DND-41 (cell line): ENCODE data around the gene PITX1.

ENCODE experiments used
- ATAC-seq: fragments of 200-7000 bp; cut with Tn5 transposase; 3 replicates; pipeline ENCODE4 v1.9.1; 2021; ENCODE audit warnings: low read depth; ENCODE audit not compliant: insufficient read depth
- DNase-seq: peaks from one replicate; pipeline ENCODE4 v3.0.0-alpha.2; 2020
- H2AFZ ChIP-seq: 2 replicates; pipeline ENCODE4 v1.6.0; 2012; ENCODE audit warnings: low read depth, low read length
- H3K27ac ChIP-seq: 2 replicates; pipeline ENCODE4 v1.5.1; 2012; ENCODE audit warnings: low read length, inconsistent platforms
- H3K27me3 ChIP-seq: fragments of 200-600 bp; sonication (generic); 2 replicates; pipeline ENCODE4 v1.6.0; 2012; ENCODE audit warnings: low read length, mild to moderate bottlenecking, inconsistent platforms; ENCODE audit not compliant: insufficient read depth, poor library complexity
- H3K36me3 ChIP-seq: 2 replicates; pipeline ENCODE4 v1.5.1; 2012; ENCODE audit warnings: low read length, inconsistent platforms; ENCODE audit not compliant: insufficient read depth
- H3K4me1 ChIP-seq: 2 replicates; pipeline ENCODE4 v1.5.1; 2012; ENCODE audit warnings: mild to moderate bottlenecking, low read length; ENCODE audit not compliant: insufficient read depth
- H3K4me2 ChIP-seq: 2 replicates; pipeline ENCODE4 v1.6.0; 2012; ENCODE audit warnings: mild to moderate bottlenecking, moderate library complexity, low read length, inconsistent platforms; ENCODE audit not compliant: insufficient read depth
- H3K4me3 ChIP-seq, 2 experiments: fragments of 200-600 bp in 1 of 2; shearing (Covaris generic) in 1 of 2; 2 replicates each; pipeline ENCODE4 v1.5.1; 2012 to 2016; ENCODE audit warnings: inconsistent platforms in 2 of 2, low read length in 2 of 2, mild to moderate bottlenecking in 2 of 2, low read depth in 1 of 2, moderate library complexity in 1 of 2
- H3K79me2 ChIP-seq: 2 replicates; pipeline ENCODE4 v1.6.0; 2012; ENCODE audit warnings: low read length, inconsistent platforms; ENCODE audit not compliant: insufficient read depth
- H3K9ac ChIP-seq: 2 replicates; pipeline ENCODE4 v1.6.0; 2012; ENCODE audit warnings: low read depth, mild to moderate bottlenecking, inconsistent platforms, low read length, moderate library complexity
- H3K9me3 ChIP-seq: 2 replicates; pipeline ENCODE4 v1.5.1; 2012; ENCODE audit warnings: low read length, moderate library complexity, mild to moderate bottlenecking, inconsistent platforms; ENCODE audit not compliant: insufficient read depth, severe bottlenecking
- H4K20me1 ChIP-seq: 2 replicates; pipeline ENCODE4 v1.6.0; 2012; ENCODE audit warnings: low read length; ENCODE audit not compliant: insufficient read depth
- CTCF ChIP-seq: IDR thresholded peaks from 2 replicates; pipeline ENCODE4 v1.5.1; 2012; ENCODE audit warnings: borderline replicate concordance, low read length, moderate library complexity, mild to moderate bottlenecking; ENCODE audit not compliant: poor library complexity, severe bottlenecking; ENCODE audit errors: extremely low read depth
- EZH2 ChIP-seq: IDR thresholded peaks from 3 replicates; pipeline ENCODE4 v1.6.1; 2012; ENCODE audit warnings: borderline replicate concordance, low read depth, mild to moderate bottlenecking, moderate library complexity, low read length, inconsistent platforms; ENCODE audit not compliant: severe bottlenecking

Gene PITX1

GRCh38 chr5:135037519-135038204, 3.6 kb upstream of the PITX1 start:
- Histone ChIP-seq H3K27ac (no peak overlapping the region), H3K4me2 (no peak overlapping the region), H3K9ac (no peak overlapping the region), H3K9me3 (no peaks in the 10 kb centered on the region), H3K4me3 (no peak overlapping the region), H3K4me1 (peaks cover 16% of the 10 kb centered on the region), H3K36me3 (no peaks in the 10 kb centered on the region; the same call in 1 of the 2 replicates), H3K79me2 (peaks cover 11% of the 10 kb centered on the region), H4K20me1 (no peaks in the 10 kb centered on the region), H2AFZ (no peak overlapping the region), H3K27me3 (no peaks in the 10 kb centered on the region)
- no peak for TF ChIP-seq CTCF
- no peak for TF ChIP-seq EZH2
- no peak for DNase-seq
- no peak for ATAC-seq

GRCh38 chr5:135036405-135036804, 2.4 kb upstream of the PITX1 start:
- Histone ChIP-seq H3K27me3 (no peaks in the 10 kb centered on the region), H3K4me2 (no peak overlapping the region), H3K4me3 (no peak overlapping the region), H4K20me1 (no peaks in the 10 kb centered on the region; the same call in 1 of the 2 replicates), H3K79me2 (peaks cover 23% of the 10 kb centered on the region), H3K9ac (no peak overlapping the region), H3K36me3 (no peaks in the 10 kb centered on the region; the same call in 1 of the 2 replicates), H2AFZ (no peak overlapping the region), H3K9me3 (no peaks in the 10 kb centered on the region), H3K27ac (no peak overlapping the region), H3K4me1 (peaks cover 28% of the 10 kb centered on the region)
- TF ChIP-seq CTCF, result no peak
- TF ChIP-seq EZH2, result no peak
- ATAC-seq (no peak), DNase-seq (no peak)

GRCh38 chr5:135035678-135036030, 1.6 kb upstream of the PITX1 start:
- Histone ChIP-seq H3K9ac (no peak overlapping the region), H3K4me1 (peaks cover 32% of the 10 kb centered on the region), H3K4me3 (no peak overlapping the region), H2AFZ (no peak overlapping the region), H3K27ac (no peak overlapping the region), H3K27me3 (no peaks in the 10 kb centered on the region), H3K4me2 (no peak overlapping the region), H3K36me3 (peaks cover 5% of the 10 kb centered on the region), H4K20me1 (peaks cover 5% of the 10 kb centered on the region; the same call in 1 of the 2 replicates), H3K9me3 (no peaks in the 10 kb centered on the region), H3K79me2 (peaks cover 28% of the 10 kb centered on the region)
- no peak for DNase-seq
- TF ChIP-seq CTCF (no peak), EZH2 (no peak)
- no peak for ATAC-seq
